ENCODE measurements around the gene GPR155.

GPR155 gene

GRCh38 chr2:174522553-174522952, 35.7 kb upstream of the GPR155 start:
- Histone ChIP-seq H3K4me1 (ENCODE audit: control insufficient read depth in 2 of 2, insufficient read depth in 1 of 2, low read depth in 1 of 2, low read length in 2 of 2) (no peaks in the 10 kb centered on the region), H2BK12ac (ENCODE audit: low read length) (no peak overlapping the region), H3K4ac (ENCODE audit: low read length) (no peak overlapping the region), H2BK5ac (ENCODE audit: low read length) (no peak overlapping the region), H3K23ac (ENCODE audit: low read depth, low read length, poor library complexity) (no peak overlapping the region), H3K9ac (ENCODE audit: low read depth, low read length, poor library complexity) (no peak overlapping the region), H2BK15ac (ENCODE audit: low read length) (no peak overlapping the region), H3K18ac (ENCODE audit: low read length) (no peak overlapping the region), H4K8ac (ENCODE audit: low read depth, low read length) (no peak overlapping the region), H3K36me3 (replicated peaks in 1 of 2; ENCODE audit: control insufficient read depth in 2 of 2, insufficient read depth in 2 of 2, low read length in 2 of 2) (no peaks in the 10 kb centered on the region), H3K14ac (ENCODE audit: low read length) (no peak overlapping the region), H3K79me1 (ENCODE audit: low read depth, low read length) (no peaks in the 10 kb centered on the region), H2AK5ac (ENCODE audit: low read depth, low read length) (no peak overlapping the region), H3K27ac (replicated peaks; ENCODE audit: low read length) (no peak overlapping the region), H2AFZ (ENCODE audit: low read length) (no peak overlapping the region), H2BK120ac (ENCODE audit: low read depth, low read length) (no peak overlapping the region), H3K27me3 (ENCODE audit: control insufficient read depth in 3 of 3, insufficient read depth in 3 of 3, low read depth in 1 of 3, low read length in 3 of 3) (peaks cover 0 to 18% (median 2%) of the 10 kb centered on the region in 3 experiments), H4K91ac (ENCODE audit: low read depth, low read length, poor library complexity) (no peak overlapping the region), H3K4me2 (ENCODE audit: insufficient read depth, low read length, poor library complexity, severe bottlenecking) (no peak overlapping the region), H3K9me3 (replicated peaks in 1 of 2; ENCODE audit: control insufficient read depth in 2 of 2, insufficient read depth in 1 of 2, low read depth in 1 of 2, low read length in 2 of 2) (peaks cover 0 to 2% of the 10 kb centered on the region in 2 donors), H3K4me3 (ENCODE audit: low read length in 2 of 2) (no peak overlapping the region)
- DNase-seq (ENCODE audit: low spot score), result no peak
- WGBS, 2 donors (ENCODE audit: extremely low coverage in 2 of 2, insufficient read length in 2 of 2, insufficient replicate concordance in 1 of 2), result no CpG with 5 or more reads among the region's 3 CpGs

- H2BK12ac ChIP-seq (ENCODE audit: low read length), result no peak overlapping the region
- H3K4ac ChIP-seq (ENCODE audit: low read length), result no peak overlapping the region
- H3K36me3 ChIP-seq (replicated peaks in 1 of 2; ENCODE audit: control insufficient read depth in 2 of 2, insufficient read depth in 2 of 2, low read length in 2 of 2), result no peaks in the 10 kb centered on the region
- H2AK5ac ChIP-seq (ENCODE audit: low read depth, low read length), result no peak overlapping the region
- WGBS, 2 donors (ENCODE audit: extremely low coverage in 2 of 2, insufficient read length in 2 of 2, insufficient replicate concordance in 1 of 2), result no CpG with 5 or more reads among the region's 2 CpGs
- no peaks in the 10 kb centered on the region for H3K79me1 ChIP-seq (ENCODE audit: low read depth, low read length)
- H2BK5ac ChIP-seq (ENCODE audit: low read length), result no peak overlapping the region
- no peaks in the 10 kb centered on the region for H3K9me3 ChIP-seq (replicated peaks in 1 of 2; ENCODE audit: control insufficient read depth in 2 of 2, insufficient read depth in 1 of 2, low read depth in 1 of 2, low read length in 2 of 2)
- no peak overlapping the region for H3K4me2 ChIP-seq (ENCODE audit: insufficient read depth, low read length, poor library complexity, severe bottlenecking)
- H2AFZ ChIP-seq (ENCODE audit: low read length), result no peak overlapping the region
- H3K9ac ChIP-seq (ENCODE audit: low read depth, low read length, poor library complexity), result no peak overlapping the region
- no peak overlapping the region for H3K14ac ChIP-seq (ENCODE audit: low read length)
- no peak overlapping the region for H4K91ac ChIP-seq (ENCODE audit: low read depth, low read length, poor library complexity)
- H3K18ac ChIP-seq (ENCODE audit: low read length), result no peak overlapping the region
- H3K4me1 ChIP-seq (ENCODE audit: control insufficient read depth in 2 of 2, insufficient read depth in 1 of 2, low read depth in 1 of 2, low read length in 2 of 2), result no peaks in the 10 kb centered on the region
- H3K4me3 ChIP-seq (ENCODE audit: low read length in 2 of 2), result no peak overlapping the region
- no peak overlapping the region for H3K23ac ChIP-seq (ENCODE audit: low read depth, low read length, poor library complexity)
- no peak overlapping the region for H2BK15ac ChIP-seq (ENCODE audit: low read length)
- peaks cover 0 to 12% (median 2%) of the 10 kb centered on the region in 3 experiments for H3K27me3 ChIP-seq (ENCODE audit: control insufficient read depth in 3 of 3, insufficient read depth in 3 of 3, low read depth in 1 of 3, low read length in 3 of 3)
- H2BK120ac ChIP-seq (ENCODE audit: low read depth, low read length), result no peak overlapping the region
- H4K8ac ChIP-seq (ENCODE audit: low read depth, low read length), result no peak overlapping the region
- no peak for DNase-seq (ENCODE audit: low spot score)
- no peak overlapping the region for H3K27ac ChIP-seq (replicated peaks; ENCODE audit: low read length)
Observed at GRCh38 chr2:174518395-174518794, 31.6 kb upstream of the GPR155 start.

- H3K4me1 ChIP-seq (ENCODE audit: control insufficient read depth in 2 of 2, insufficient read depth in 1 of 2, low read depth in 1 of 2, low read length in 2 of 2), result no peaks in the 10 kb centered on the region
- H3K18ac ChIP-seq (ENCODE audit: low read length), result no peak overlapping the region
- peaks cover 0 to 9% (median 2%) of the 10 kb centered on the region in 3 experiments for H3K27me3 ChIP-seq (ENCODE audit: control insufficient read depth in 3 of 3, insufficient read depth in 3 of 3, low read depth in 1 of 3, low read length in 3 of 3)
- no peak overlapping the region for H3K4me2 ChIP-seq (ENCODE audit: insufficient read depth, low read length, poor library complexity, severe bottlenecking)
- no peak overlapping the region for H2AK5ac ChIP-seq (ENCODE audit: low read depth, low read length)
- H3K23ac ChIP-seq (ENCODE audit: low read depth, low read length, poor library complexity), result no peak overlapping the region
- H3K14ac ChIP-seq (ENCODE audit: low read length), result no peak overlapping the region
- H4K8ac ChIP-seq (ENCODE audit: low read depth, low read length), result no peak overlapping the region
- no peak overlapping the region for H2BK5ac ChIP-seq (ENCODE audit: low read length)
- no peak overlapping the region for H3K27ac ChIP-seq (replicated peaks; ENCODE audit: low read length)
- H4K91ac ChIP-seq (ENCODE audit: low read depth, low read length, poor library complexity), result no peak overlapping the region
- H2BK120ac ChIP-seq (ENCODE audit: low read depth, low read length), result no peak overlapping the region
- H3K36me3 ChIP-seq (replicated peaks in 1 of 2; ENCODE audit: control insufficient read depth in 2 of 2, insufficient read depth in 2 of 2, low read length in 2 of 2), result no peaks in the 10 kb centered on the region
- H2AFZ ChIP-seq (ENCODE audit: low read length), result no peak overlapping the region
- no peak for DNase-seq (ENCODE audit: low spot score)
- no peak overlapping the region for H3K4ac ChIP-seq (ENCODE audit: low read length)
- H3K9ac ChIP-seq (ENCODE audit: low read depth, low read length, poor library complexity), result no peak overlapping the region
- WGBS, 2 donors (ENCODE audit: extremely low coverage in 2 of 2, insufficient read length in 2 of 2, insufficient replicate concordance in 1 of 2), result no CpG with 5 or more reads among the region's 5 CpGs
- H3K9me3 ChIP-seq (replicated peaks in 1 of 2; ENCODE audit: control insufficient read depth in 2 of 2, insufficient read depth in 1 of 2, low read depth in 1 of 2, low read length in 2 of 2), result peaks cover under 1 to 2% of the 10 kb centered on the region in 2 donors
- no peak overlapping the region for H3K4me3 ChIP-seq (ENCODE audit: low read length in 2 of 2)
- H2BK15ac ChIP-seq (ENCODE audit: low read length), result no peak overlapping the region
- H3K79me1 ChIP-seq (ENCODE audit: low read depth, low read length), result no peaks in the 10 kb centered on the region
- no peak overlapping the region for H2BK12ac ChIP-seq (ENCODE audit: low read length)
Observed at GRCh38 chr2:174516501-174517378, 29.9 kb upstream of the GPR155 start.

- no peak overlapping the region for H3K18ac ChIP-seq (ENCODE audit: low read length)
- H2BK15ac ChIP-seq (ENCODE audit: low read length), result no peak overlapping the region
- DNase-seq (ENCODE audit: low spot score), result no peak
- no peak overlapping the region for H2BK12ac ChIP-seq (ENCODE audit: low read length)
- H3K4me3 ChIP-seq (ENCODE audit: low read length in 2 of 2), result no peak overlapping the region
- H3K9me3 ChIP-seq (replicated peaks in 1 of 2; ENCODE audit: control insufficient read depth in 2 of 2, insufficient read depth in 1 of 2, low read depth in 1 of 2, low read length in 2 of 2), result peaks cover 7 to 23% of the 10 kb centered on the region in 2 donors
- H3K4me1 ChIP-seq (ENCODE audit: control insufficient read depth in 2 of 2, insufficient read depth in 1 of 2, low read depth in 1 of 2, low read length in 2 of 2), result no peaks in the 10 kb centered on the region
- no peaks in the 10 kb centered on the region for H3K79me1 ChIP-seq (ENCODE audit: low read depth, low read length)
- no CpG with 5 or more reads among the region's 3 CpGs for WGBS, 2 donors (ENCODE audit: extremely low coverage in 2 of 2, insufficient read length in 2 of 2, insufficient replicate concordance in 1 of 2)
- no peak overlapping the region for H3K14ac ChIP-seq (ENCODE audit: low read length)
- no peak overlapping the region for H4K91ac ChIP-seq (ENCODE audit: low read depth, low read length, poor library complexity)
- no peak overlapping the region for H3K9ac ChIP-seq (ENCODE audit: low read depth, low read length, poor library complexity)
- H3K27ac ChIP-seq (replicated peaks; ENCODE audit: low read length), result no peak overlapping the region
- no peak overlapping the region for H2BK5ac ChIP-seq (ENCODE audit: low read length)
- no peak overlapping the region for H4K8ac ChIP-seq (ENCODE audit: low read depth, low read length)
- H3K27me3 ChIP-seq (ENCODE audit: control insufficient read depth in 3 of 3, insufficient read depth in 3 of 3, low read depth in 1 of 3, low read length in 3 of 3), result peaks cover 0 to 4% (median 0%) of the 10 kb centered on the region in 3 experiments
- H3K23ac ChIP-seq (ENCODE audit: low read depth, low read length, poor library complexity), result no peak overlapping the region
- H2BK120ac ChIP-seq (ENCODE audit: low read depth, low read length), result no peak overlapping the region
- H2AK5ac ChIP-seq (ENCODE audit: low read depth, low read length), result no peak overlapping the region
- no peaks in the 10 kb centered on the region for H3K36me3 ChIP-seq (replicated peaks in 1 of 2; ENCODE audit: control insufficient read depth in 2 of 2, insufficient read depth in 2 of 2, low read length in 2 of 2)
- no peak overlapping the region for H3K4ac ChIP-seq (ENCODE audit: low read length)
- no peak overlapping the region for H2AFZ ChIP-seq (ENCODE audit: low read length)
- H3K4me2 ChIP-seq (ENCODE audit: insufficient read depth, low read length, poor library complexity, severe bottlenecking), result no peak overlapping the region
Observed at GRCh38 chr2:174512345-174512744, 25.5 kb upstream of the GPR155 start.

Measured in neuronal stem cell (in vitro differentiated cells).